ENCODE measurements around the gene PCP2.

Gene PCP2

DNA sequence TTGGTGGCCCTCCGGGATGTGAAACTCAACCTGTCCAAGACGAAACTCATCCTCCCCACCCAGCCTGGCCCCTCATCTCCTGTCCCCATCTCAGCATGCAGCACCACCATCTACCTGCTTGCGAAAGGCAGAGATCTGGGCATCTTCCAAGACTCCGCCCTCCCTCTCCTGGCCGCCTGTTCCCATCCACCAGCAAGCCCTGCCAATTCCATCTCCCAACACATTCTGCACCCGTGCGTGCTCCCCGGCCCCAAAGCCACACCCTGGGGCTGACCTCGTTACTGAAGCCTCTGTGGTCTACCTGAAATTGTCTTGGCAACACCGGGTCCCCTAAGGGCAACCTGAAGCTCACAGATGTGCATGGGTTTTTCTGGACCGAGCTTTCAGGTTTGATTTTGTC, 51.1 kb downstream of the PCP2 start:
- no peaks in the 10 kb centered on the region for H3K27me3 ChIP-seq (replicated peaks; ENCODE audit: control insufficient read depth, insufficient read depth, low read length)
- H3K36me3 ChIP-seq (ENCODE audit: control insufficient read depth, insufficient read depth, low read length) = no peaks in the 10 kb centered on the region
- H3K4me3 ChIP-seq (replicated peaks; ENCODE audit: low read depth, low read length) = no peak overlapping the region
- DNase-seq (ENCODE audit: extremely low read depth, insufficient read length) = no peak
- TF ChIP-seq, protein P1, sequence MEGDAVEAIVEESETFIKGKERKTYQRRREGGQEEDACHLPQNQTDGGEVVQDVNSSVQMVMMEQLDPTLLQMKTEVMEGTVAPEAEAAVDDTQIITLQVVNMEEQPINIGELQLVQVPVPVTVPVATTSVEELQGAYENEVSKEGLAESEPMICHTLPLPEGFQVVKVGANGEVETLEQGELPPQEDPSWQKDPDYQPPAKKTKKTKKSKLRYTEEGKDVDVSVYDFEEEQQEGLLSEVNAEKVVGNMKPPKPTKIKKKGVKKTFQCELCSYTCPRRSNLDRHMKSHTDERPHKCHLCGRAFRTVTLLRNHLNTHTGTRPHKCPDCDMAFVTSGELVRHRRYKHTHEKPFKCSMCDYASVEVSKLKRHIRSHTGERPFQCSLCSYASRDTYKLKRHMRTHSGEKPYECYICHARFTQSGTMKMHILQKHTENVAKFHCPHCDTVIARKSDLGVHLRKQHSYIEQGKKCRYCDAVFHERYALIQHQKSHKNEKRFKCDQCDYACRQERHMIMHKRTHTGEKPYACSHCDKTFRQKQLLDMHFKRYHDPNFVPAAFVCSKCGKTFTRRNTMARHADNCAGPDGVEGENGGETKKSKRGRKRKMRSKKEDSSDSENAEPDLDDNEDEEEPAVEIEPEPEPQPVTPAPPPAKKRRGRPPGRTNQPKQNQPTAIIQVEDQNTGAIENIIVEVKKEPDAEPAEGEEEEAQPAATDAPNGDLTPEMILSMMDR (IDR thresholded peaks at IDR 0.05; ENCODE audit: insufficient read depth, low read length, poor library complexity, severe bottlenecking) = no peak

Measured in GM06990 (cell line).